SKM-1 (cell line): ENCODE results near the gene INO80C.
A peak's percentile ranks its signal among the peaks of the same experiment; 100 is the strongest.
"Not testable (repeated sequence)": the region's sequence is repeated elsewhere in the genome, so short reads cannot be mapped to it uniquely, and the experiment has no call there.

ENCODE experiments used
- DNase-seq: peaks from one replicate; lab custom pipeline; 2025; ENCODE audit not compliant: unreplicated experiment; lab: John Stamatoyannopoulos, UW

The INO80C gene

DNA sequence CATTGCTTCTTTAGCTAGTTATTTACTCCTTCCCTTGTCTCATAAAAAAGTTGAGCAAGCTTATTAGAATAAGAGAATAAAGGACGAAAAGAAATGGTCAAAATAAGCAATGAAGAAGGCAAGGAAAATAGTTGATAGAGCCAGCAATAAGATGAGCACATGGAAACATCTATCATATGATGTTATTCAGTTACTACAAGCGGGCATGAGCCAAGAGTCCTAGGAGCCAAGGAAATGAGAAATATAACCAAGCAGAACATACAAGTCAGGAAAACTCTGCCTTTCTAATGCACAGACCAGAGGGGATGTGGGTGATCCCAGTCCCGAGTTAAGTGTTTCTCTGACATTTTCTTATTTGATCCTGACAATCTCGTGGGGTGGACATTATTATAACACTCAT, 33.9 kb downstream of the INO80C start:
- no peak for DNase-seq

DNA sequence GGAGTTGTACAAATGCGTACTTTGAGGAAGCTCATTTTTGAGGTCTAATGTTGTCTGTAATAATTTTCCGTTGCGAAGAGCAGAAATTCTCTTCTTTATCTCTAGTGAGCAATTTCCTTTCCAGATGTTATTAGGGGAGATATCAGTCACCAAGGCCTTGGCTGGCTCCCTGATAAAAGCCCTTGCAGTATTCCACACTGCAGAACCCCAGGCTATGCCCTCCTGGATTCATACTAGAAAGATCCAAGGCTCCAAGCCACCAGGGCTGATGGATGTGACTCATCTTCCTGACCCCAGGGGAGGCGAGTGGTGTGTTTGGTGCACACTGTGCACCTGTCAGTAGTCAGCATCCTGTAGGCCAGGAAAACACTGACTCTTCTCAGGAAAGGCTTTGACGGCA, 34.7 kb downstream of the INO80C start:
- DNase-seq = no peak

DNA sequence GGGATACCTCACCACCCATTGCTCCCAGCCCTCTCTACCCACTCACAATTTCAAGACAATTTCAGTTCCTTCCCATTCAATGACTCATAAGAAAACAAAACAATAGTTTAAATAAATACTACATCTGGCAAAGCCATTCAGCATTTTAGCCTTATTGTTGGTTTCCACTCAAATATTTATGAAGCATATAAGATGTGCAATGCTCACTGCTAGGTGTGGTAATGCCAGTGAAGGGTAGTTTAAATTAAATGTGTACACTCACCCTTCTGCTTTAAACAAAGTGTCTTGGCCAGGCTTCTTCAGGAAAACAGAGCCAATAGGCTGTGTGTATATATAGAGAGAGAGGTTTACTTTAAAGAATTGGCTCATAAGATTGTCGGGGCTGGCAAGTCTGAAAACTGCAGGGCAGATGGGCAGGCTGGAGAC, 37.0 kb downstream of the INO80C start:
- DNase-seq = no peak

DNA sequence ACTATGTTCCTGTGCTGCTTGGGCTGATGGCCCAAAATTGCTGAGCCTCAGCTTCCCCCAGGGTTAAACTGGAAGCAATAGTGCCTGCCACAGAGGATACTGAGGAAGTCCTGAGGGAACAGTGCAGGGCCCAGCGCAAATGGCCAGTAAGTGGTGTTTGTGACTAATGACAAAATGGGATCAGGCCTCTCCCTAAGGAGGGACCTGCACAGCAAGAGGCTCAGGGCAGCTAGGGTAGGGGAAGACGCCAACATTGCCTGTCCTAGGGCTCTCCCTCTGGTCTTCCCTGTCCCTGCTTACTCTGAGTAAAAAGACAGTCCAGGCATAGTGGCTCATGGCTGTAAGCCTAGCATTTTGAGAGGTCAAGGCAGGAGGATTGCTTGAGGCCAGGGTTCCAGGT, 37.8 kb downstream of the INO80C start:
- no peak for DNase-seq

DNA sequence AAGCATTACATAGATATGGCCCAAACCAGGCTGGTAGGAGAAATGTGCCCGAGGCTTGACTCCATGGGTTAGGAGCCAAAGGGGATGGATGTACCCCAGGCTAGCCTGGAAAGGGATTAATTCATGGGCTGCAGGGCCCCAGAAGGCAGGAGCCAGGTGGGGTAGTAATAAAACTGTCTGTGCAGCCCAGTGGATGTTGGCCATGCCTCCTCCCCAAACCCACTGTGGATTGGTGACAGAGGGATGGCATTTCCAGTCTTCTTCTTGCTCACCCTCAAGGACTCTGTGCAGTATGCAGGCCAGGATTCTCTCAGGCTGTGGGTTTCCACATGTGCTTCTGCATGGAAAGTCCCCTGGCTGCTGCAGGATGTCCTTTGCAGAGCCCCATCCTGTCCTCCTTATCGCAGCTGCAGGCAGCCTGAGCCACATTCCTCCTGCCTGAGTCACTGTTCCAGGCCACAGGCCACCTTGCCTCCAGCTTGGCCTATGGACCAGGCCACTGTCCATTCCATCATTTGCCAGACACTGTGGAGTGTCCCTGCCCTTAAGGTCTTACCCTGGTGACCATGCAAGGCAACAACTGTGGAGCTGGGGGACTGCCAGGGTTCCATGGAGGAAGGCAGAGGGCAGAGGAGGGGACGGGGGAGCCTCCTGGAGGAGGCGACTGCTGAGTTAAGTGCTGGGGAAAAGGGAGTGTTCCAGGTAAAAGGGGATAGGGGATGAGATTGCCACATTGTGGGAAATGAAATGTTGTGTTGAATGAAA, 38.9 kb downstream of the INO80C start:
- DNase-seq = no peak

DNA sequence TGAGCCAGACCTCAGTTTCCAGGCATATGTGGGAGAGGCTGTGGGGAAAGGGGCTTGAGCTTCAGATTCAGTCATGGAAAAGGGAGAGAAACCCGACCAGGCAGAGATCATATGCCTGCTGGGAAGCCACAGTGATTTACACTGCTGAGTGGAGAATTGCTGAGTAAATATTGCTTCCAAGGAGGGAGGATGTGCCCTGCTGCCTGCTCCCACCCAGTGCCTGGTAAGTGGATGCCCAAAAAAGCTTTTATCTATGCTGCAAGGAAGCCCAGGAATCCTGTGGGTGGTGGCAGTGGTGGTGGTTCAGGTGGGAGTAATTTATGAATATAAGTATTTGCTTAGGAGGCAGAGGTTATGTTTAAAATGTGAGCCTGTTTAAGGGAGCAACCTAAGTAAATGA, 39.5 kb downstream of the INO80C start:
- DNase-seq = no peak

DNA sequence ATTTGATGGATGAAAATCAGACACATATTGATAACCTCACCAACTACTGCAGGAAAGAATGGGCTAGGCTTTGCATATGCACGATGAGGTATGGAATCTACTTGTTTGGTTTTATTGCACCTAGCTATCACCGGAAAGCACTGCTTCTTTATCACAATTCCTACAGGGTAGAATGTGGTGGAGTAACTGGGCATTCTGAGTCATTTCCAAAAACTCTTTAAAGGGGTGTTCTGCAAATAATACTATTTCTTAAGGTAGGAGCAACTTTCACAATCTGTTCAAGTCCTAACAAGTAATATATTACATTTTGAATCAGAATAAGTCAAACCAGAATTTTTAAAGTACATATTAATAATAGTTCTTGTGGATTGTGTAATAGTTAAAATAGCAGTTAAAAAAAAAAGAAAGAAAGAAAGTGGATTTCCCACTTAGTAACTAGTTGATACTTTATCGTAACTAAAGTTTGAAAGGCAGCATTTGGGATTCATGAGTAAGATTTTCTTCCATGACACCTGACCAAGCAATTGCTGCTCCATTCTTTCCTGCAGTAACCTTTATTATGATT, 40.5 kb downstream of the INO80C start:
- DNase-seq = no peak

DNA sequence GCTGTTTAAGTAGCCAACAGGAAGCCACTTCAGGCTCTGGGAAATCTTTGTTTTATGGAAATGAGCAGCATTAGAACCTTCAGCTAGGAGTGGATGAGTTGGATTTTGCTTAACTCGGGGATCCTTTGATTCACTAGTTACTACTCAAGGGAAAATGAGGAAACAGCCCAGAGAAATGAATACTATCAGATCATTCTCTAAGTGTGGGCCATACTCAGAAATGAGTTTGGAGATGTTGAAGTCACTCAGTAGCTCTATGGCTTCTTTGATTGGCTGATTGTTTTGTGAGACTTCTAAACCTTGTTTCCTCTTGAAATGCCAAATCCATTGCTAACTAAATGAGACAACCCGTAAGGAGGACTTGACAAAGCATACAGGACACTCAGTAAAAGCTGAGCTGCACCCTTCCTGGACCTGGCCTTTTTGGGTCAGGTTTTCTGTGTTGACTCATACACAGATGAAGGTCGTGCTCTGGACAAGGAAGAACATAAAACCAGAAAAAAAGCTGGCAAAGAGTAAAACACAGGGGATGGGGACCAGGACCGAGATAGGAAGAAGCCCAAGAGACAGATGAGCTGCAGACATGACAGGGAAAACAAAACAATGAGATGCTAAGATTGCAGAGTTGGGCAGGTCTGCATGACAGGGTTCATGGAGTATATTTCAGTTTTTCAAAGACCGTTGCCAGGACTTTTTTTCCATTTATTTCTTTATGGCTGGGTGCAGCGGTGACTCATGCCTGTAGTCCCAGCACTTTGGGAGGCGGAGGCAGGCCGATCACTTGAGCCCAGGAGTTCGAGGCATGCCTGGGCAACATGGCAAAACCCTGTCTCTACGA, 41.6 kb downstream of the INO80C start:
- DNase-seq = no peak

DNA sequence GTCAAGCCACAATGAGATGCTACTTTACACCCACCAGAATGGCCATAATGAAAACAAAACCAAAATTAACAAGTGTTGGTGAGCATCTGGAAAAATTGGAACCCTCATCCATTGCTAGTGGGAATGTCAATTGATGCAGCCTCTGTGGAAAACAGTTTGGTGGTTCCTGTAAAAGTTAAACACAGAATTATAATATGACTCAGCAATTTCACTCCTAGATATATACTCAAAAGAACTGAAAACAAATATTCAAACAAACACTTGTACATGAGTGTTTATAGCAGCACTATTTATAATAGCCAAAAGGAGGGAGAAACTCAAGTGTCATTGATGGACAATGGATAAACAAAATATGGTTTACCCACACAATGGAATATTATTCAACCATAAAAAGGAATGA, 43.0 kb downstream of the INO80C start:
- DNase-seq = no peak

DNA sequence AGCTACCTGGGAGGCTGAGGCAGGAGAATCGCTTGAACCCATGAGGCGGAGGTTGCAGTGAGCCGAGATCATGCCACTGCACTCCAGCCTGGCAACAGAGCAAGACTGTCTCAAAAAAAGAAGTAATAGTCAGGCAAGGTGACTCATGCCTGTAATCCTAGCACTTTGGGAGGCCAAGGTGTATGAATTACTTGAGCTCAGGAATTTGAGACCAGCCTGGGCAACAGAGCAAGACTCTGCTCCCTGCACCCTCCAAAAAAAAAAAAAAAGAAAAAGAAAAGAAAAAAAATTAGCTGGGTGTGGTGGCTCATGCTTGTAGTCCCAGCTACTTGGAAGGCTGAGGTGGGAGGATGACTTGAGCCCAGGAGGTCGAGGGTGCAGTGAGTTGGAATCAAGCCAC, 44.7 kb downstream of the INO80C start:
- not testable (repeated sequence) for DNase-seq

DNA sequence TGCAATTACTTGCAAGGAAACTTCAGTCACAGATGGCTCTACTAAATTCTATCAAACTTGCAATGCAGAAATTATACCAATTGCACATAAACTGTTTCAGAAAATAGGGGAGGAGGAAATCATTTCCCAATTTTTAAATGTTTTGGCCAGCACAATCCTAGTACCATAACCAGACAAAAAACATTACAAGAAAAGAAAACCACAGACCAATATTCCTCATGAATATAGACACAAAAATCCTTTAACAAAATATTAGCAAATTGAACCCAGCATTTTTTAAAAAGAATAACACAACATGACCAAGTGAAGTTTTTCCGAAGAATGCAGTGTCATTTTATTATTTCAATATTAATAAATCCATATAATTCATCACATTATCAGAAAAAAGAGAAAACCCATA, 45.8 kb downstream of the INO80C start:
- DNase-seq = no peak

DNA sequence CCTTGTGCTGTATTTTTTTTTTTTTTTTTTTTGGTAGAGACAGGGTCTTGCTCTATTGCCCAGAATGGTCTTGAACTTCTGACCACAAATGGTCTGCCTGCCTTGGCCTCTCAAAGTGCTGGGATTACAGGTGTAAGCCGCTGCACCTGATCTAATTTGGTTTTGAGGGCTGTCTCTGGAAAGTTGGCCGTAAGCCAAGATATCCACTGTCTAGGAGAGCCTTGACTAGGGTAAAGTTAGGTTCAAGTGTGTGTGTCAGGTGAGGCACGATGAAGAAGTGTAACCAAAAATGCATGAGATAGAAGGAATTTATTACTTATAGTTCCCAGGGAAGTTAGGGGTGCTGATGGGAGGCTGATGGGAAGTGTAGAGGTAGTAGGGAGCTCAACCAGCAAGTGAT, 46.7 kb downstream of the INO80C start:
- no peak for DNase-seq

DNA sequence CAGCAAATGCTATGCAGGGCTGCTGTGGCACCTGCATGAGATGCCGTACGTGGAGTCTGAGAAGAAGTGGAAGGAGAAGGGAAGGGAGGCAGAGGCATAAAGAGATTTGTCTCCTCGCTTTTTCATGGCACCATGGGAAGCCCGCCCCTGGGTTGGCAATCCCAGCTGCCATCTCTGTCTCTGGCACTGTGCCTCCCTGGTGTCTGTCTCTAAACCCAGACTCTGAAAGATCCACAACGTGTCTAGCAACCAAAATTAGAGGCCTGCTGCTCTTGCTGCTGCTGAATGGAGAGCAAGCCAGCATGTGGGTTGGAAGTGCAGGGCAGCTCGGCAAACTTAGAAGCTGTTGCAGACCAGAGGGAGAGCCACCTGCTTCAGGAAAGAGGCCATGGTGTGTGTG, 53.1 kb downstream of the INO80C start:
- no peak for DNase-seq

DNA sequence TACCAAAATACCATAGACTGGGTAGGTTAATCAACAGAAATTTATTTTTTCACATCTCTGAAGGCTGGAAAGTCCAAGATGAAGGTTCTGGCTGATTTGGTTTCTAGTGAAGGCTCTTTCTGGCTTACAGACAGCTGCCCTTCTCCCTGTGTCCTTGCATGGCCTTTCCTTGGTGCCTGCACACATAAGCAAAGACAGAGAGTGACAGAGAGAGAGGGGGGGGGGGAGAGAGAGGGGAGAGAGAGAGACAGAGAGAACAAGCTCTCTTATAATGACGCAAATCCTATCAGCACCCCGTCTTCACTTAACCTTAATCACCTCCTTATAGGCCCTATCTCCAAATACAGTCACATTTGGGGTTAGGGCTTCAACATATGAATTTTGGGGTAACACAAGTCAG, 53.9 kb downstream of the INO80C start:
- DNase-seq = no peak

DNA sequence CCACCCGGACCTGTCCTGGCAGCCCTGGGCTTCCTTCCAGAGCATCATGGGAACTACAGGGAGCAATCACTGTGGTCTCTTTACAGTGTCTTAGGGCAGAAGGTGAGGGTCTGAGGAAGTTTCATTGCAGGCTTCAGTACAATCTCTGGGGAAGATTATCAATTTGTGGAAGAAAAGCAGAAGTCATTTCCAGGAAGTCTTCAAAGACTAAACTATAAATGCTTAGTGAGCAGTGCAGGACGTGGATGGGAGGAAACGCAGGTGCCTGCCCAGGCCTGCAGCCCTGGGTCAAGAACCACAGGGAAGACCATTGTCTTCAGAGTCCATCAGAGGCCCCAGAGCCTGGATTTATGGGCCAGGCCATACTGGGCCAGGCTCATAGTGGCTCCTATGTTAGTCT, 54.3 kb downstream of the INO80C start:
- DNase-seq = peak; percentile 53

DNA sequence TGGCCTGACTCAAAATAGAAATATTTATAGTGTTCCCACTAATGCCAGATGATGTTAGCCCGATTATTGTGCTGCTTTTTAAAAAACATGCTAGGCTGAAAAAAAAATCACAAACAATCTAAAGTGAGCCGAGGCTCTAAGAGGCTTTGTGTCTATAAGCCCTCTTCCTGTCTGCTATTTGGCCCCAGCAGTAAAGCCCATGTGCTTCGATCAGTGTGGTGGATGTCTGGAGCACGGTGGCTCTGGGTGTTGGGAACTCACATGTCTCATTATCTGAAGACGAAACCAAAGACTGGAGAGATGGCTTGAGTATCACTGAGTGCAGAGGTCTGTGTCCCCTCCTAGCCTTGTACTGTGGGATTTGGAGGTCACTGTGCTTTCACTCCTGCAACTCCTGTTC, 55.1 kb downstream of the INO80C start:
- DNase-seq = no peak

DNA sequence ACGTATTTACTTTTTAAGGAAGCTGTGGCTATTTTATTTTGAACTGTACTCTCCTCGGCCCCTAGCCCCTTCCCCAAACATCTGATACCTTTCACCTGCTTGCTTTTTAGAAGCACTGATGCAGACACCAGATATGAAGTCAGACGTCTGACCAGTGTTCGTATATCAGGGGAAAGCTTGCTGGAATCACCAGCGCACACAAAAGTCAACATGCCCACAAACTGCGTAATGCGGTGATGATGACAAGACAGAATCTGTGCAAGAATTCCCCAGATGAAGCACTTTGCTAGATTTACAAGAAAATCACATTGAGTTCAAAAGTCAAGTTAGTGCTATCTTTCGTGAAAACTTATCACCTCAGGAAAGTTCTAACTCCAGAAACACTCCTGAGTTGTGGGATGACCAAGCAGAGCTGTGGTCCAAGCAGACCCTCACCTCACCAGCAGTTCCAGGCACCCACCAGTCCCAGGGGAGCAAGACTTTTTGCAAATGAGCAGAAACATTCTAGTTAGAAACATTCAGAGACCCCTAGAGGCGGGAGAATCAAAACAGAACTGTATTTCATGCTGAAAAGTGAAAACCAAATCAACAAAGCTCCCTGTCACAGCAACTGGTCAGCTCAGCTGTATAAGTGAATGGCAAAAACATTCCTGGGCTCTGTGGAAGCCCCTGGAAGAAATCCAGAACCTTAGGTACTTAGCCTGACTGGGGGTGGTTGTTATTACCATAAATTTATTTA, 55.7 kb downstream of the INO80C start:
- no peak for DNase-seq

DNA sequence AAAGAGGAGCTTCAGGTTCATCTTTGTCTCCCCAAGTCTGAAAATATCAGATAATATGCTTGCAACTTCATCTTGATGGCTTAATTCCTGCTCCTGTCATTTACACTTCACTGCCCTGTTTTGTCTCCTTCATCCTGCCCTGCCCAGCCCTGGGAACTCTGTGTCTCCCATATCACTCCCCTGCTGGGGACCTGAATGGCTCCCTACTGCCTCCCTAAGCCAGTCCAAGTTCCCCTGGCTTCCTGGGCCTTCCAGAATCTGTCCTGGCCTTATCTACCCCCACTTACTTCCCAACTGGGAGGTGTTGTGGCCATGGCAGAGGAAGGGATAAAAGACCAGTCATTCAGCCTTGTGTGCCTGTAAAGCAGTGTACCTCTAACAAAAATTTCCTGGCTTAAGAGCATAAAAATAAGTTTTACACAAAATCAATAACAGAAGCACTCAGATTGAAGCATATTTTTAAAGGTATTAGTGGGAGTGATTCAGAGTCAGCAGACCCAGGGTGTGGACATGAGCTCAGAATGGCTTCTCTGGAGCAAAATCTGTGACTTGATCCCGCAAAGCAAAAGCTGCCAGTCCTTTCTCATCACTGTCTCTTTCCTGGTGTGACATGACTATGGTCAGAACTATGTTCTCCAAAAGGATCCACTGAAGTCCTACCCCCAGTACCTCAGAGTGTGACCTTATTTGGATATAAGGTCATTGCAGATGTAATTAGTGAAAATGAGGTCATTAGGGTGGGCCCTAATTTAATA, 59.1 kb downstream of the INO80C start:
- DNase-seq = no peak

DNA sequence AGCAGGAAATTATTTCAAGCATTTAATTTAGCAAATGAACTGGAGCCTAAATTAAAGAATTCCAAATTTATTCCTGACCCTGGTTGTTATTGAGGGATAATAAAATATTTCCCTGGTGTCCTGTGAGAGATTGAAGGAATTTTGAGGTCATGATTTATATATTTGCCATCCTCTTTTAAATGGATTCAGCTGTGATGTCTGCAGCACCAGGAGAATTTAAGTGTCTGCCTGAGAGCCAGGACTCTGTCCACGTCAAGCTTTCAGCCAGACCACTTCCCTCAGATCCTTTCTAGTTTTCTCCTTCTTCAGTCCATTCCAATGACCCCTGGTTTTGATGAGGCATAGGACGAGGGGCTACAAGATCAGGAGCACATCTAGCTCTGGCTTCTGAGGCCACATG, 59.9 kb downstream of the INO80C start:
- DNase-seq = no peak

DNA sequence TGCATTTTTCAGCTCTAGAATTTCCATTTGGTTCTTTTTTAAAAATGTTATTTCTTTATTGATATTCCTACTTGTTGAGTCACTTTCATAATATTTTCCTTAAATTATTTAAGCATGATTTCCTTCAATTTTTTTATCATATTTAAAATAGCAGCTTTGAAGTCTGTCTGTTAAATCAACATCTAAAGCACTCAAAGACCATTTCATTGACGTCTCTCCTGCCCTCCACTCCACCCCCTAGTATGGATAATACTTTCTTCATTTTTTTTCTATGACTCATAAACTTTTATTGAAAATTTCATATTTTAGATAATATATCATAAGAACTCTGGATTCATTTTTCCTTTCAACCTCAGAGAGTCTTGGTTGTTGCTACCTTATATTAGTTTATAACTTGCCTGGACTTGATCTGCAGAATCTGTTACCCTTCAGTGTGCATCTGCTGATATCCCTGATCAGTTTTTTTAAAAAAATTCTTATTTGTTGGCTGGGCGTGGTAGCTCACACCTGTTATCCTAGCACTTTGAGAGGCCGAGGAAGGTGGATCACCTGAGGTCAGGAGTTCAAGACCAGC, 61.6 kb downstream of the INO80C start:
- no peak for DNase-seq
